Measurements from ENCODE around the gene LRP1B.

Gene LRP1B

DNA sequence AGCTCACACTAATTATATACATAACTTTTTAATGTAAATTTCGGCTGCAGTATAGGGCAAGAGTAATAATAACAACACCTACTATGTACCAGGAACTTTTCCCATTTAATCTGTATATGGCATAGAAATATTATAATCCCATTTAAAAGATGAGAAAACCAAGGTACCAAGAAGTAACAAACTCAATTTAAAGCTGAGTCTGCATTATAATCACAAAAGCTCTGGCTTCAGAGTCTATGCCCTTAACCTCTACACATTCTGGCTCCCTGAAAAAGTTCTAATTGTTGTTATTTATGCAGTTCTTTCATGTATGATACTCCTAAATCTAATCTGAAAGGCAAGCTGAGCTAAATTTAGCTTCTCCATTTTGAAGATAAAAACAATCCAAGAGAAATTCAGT is 1675.5 kb downstream of the LRP1B start:
- no peak for TF ChIP-seq ZBTB7A (IDR thresholded peaks at IDR 0.05; ENCODE audit: low read depth)
- no peak for TF ChIP-seq EP300 (IDR thresholded peaks at IDR 0.05; ENCODE audit: borderline replicate concordance)
- TF ChIP-seq TEAD4 (IDR thresholded peaks at IDR 0.05): no peak
- TF ChIP-seq FOXM1 (IDR thresholded peaks at IDR 0.05; ENCODE audit: borderline replicate concordance, low read depth): no peak
- TF ChIP-seq CREB1 (IDR thresholded peaks at IDR 0.05; ENCODE audit: low read depth): no peak
- no peak for TF ChIP-seq YY1 (IDR thresholded peaks at IDR 0.05; ENCODE audit: low read depth)
- TF ChIP-seq, protein P1, sequence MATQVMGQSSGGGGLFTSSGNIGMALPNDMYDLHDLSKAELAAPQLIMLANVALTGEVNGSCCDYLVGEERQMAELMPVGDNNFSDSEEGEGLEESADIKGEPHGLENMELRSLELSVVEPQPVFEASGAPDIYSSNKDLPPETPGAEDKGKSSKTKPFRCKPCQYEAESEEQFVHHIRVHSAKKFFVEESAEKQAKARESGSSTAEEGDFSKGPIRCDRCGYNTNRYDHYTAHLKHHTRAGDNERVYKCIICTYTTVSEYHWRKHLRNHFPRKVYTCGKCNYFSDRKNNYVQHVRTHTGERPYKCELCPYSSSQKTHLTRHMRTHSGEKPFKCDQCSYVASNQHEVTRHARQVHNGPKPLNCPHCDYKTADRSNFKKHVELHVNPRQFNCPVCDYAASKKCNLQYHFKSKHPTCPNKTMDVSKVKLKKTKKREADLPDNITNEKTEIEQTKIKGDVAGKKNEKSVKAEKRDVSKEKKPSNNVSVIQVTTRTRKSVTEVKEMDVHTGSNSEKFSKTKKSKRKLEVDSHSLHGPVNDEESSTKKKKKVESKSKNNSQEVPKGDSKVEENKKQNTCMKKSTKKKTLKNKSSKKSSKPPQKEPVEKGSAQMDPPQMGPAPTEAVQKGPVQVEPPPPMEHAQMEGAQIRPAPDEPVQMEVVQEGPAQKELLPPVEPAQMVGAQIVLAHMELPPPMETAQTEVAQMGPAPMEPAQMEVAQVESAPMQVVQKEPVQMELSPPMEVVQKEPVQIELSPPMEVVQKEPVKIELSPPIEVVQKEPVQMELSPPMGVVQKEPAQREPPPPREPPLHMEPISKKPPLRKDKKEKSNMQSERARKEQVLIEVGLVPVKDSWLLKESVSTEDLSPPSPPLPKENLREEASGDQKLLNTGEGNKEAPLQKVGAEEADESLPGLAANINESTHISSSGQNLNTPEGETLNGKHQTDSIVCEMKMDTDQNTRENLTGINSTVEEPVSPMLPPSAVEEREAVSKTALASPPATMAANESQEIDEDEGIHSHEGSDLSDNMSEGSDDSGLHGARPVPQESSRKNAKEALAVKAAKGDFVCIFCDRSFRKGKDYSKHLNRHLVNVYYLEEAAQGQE (IDR thresholded peaks at IDR 0.05; ENCODE audit: low read depth): no peak
- TF ChIP-seq CEBPB (IDR thresholded peaks at IDR 0.05): no peak
- no peak for TF ChIP-seq TCF12 (IDR thresholded peaks at IDR 0.05; ENCODE audit: low read depth)
- TF ChIP-seq NFIC (IDR thresholded peaks at IDR 0.05): no peak
- TF ChIP-seq, protein P2, sequence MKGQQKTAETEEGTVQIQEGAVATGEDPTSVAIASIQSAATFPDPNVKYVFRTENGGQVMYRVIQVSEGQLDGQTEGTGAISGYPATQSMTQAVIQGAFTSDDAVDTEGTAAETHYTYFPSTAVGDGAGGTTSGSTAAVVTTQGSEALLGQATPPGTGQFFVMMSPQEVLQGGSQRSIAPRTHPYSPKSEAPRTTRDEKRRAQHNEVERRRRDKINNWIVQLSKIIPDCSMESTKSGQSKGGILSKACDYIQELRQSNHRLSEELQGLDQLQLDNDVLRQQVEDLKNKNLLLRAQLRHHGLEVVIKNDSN (IDR thresholded peaks at IDR 0.05): no peak

DNA sequence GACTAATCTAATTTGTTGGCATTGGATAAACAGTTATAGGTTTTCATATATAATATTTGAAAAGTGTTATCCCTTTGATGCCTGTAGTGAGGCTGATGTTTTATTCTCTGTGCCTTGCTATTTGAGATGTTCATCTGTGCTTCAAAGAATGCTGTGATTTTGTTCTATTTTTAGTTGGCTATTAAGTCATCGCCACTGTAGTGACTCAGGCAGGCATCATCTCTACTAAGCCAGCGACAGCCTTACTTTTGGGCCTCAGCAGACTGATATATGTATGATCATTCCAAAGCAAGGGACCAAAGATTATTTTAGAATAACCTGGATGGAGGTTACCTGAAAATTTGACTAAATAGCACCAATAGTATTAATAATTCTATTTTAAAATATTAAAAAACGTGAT is 1676.1 kb downstream of the LRP1B start:
- TF ChIP-seq, protein P3, sequence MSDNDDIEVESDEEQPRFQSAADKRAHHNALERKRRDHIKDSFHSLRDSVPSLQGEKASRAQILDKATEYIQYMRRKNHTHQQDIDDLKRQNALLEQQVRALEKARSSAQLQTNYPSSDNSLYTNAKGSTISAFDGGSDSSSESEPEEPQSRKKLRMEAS (IDR thresholded peaks at IDR 0.05): no peak
- TF ChIP-seq TAF1 (IDR thresholded peaks at IDR 0.05; ENCODE audit: low read depth) (no peak), RAD21 (IDR thresholded peaks at IDR 0.05; ENCODE audit: low read depth) (no peak), CREB1 (IDR thresholded peaks at IDR 0.05; ENCODE audit: low read depth) (no peak), EGR1 (IDR thresholded peaks at IDR 0.05) (no peak), NFIC (IDR thresholded peaks at IDR 0.05) (no peak), ZBTB7A (IDR thresholded peaks at IDR 0.05; ENCODE audit: low read depth) (no peak), YY1 (IDR thresholded peaks at IDR 0.05; ENCODE audit: low read depth) (no peak), TCF12 (IDR thresholded peaks at IDR 0.05; ENCODE audit: low read depth) (no peak), TEAD4 (IDR thresholded peaks at IDR 0.05) (no peak), FOXM1 (IDR thresholded peaks at IDR 0.05; ENCODE audit: borderline replicate concordance, low read depth) (no peak), CEBPB (IDR thresholded peaks at IDR 0.05) (no peak), EP300 (IDR thresholded peaks at IDR 0.05; ENCODE audit: borderline replicate concordance) (no peak)
- TF ChIP-seq, protein P2 (IDR thresholded peaks at IDR 0.05): no peak
- TF ChIP-seq, protein P1 (IDR thresholded peaks at IDR 0.05; ENCODE audit: low read depth): no peak

DNA sequence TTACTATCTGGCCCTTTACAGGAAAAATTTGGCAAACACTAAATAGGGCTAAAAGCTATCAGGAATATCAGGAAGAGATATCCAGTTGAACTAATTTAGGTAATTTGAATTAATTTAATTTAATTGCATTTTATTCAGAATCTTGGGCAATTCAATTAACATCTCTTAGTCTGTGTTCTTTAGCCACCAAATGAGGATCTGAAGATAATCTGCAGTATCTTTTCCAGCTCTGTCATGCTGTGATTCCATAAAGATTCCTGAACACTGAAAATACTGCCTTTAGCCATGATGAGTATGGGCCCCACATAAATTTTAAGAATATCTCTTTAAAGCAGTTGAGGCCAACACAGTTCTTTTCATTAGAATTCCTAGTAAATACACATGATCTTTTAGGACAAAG is 1679.5 kb downstream of the LRP1B start:
- no peak for TF ChIP-seq TAF1 (IDR thresholded peaks at IDR 0.05; ENCODE audit: low read depth)
- no peak for TF ChIP-seq YY1 (IDR thresholded peaks at IDR 0.05; ENCODE audit: low read depth)
- no peak for TF ChIP-seq TCF12 (IDR thresholded peaks at IDR 0.05; ENCODE audit: low read depth)
- no peak for TF ChIP-seq CEBPB (IDR thresholded peaks at IDR 0.05)
- no peak for TF ChIP-seq FOXM1 (IDR thresholded peaks at IDR 0.05; ENCODE audit: borderline replicate concordance, low read depth)
- TF ChIP-seq TEAD4 (IDR thresholded peaks at IDR 0.05): no peak
- no peak for TF ChIP-seq ZBTB7A (IDR thresholded peaks at IDR 0.05; ENCODE audit: low read depth)
- TF ChIP-seq, protein P1 (IDR thresholded peaks at IDR 0.05; ENCODE audit: low read depth): no peak
- no peak for TF ChIP-seq NFIC (IDR thresholded peaks at IDR 0.05)
- no peak for TF ChIP-seq EP300 (IDR thresholded peaks at IDR 0.05; ENCODE audit: borderline replicate concordance)
- TF ChIP-seq, protein P3 (IDR thresholded peaks at IDR 0.05): no peak
- TF ChIP-seq, protein P2 (IDR thresholded peaks at IDR 0.05): no peak
- TF ChIP-seq EGR1 (IDR thresholded peaks at IDR 0.05): no peak
- TF ChIP-seq CREB1 (IDR thresholded peaks at IDR 0.05; ENCODE audit: low read depth): no peak
- TF ChIP-seq RAD21 (IDR thresholded peaks at IDR 0.05; ENCODE audit: low read depth): no peak

DNA sequence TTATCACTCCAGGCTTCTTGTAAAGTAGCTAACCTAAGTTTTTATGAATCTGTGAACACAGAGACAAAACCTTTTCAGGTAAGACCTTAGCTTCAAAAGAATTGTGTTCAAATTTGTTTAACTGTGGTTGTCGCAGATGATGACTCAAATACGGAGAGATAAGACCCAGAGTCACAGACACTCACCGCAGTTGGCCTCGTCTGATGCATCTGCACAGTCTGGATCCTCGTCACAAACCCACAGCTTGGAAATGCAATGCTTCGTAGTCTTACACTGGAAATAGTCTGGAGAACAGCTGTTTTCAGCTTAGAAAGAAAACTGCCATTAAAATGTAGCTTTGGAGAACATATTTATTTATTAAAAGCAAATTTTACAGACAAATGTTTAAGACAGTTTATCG is 1688.5 kb downstream of the LRP1B start:
- TF ChIP-seq TEAD4 (IDR thresholded peaks at IDR 0.05) (no peak), YY1 (IDR thresholded peaks at IDR 0.05; ENCODE audit: low read depth) (no peak), CEBPB (IDR thresholded peaks at IDR 0.05) (no peak)
- TF ChIP-seq, protein P3 (IDR thresholded peaks at IDR 0.05): no peak
- TF ChIP-seq, protein P1 (IDR thresholded peaks at IDR 0.05; ENCODE audit: low read depth): no peak

Data from Ishikawa (cell line).